BJ (cell line): ENCODE data around the gene NTSR1. TPM values are rescaled to one million over a fixed set of nuclear protein-coding genes. Genes with fewer than 3 reads are reported as not detected.

ENCODE experiments used
- CTCF ChIA-PET: fragments of 350-600 bp; formaldehyde crosslinking; extraction: SDS; loops from one replicate; lab custom pipeline; 2021; ENCODE audit warnings: antibody characterized with exemption, inconsistent platforms; lab: Yijun Ruan, JAX
- POLR2A ChIA-PET: fragments of 300-600 bp; sonication (Branson Sonifier 250); formaldehyde crosslinking; extraction: SDS; loops from one replicate; lab custom pipeline; 2021; ENCODE audit warnings: antibody characterized with exemption; lab: Charles Lee
- DNase-seq: peaks from one replicate; pipeline ENCODE4 v3.0.0-alpha.2; 2011; ENCODE audit warnings: low read depth
- H3K27me3 ChIP-seq: 2 replicates; pipeline ENCODE4 v1.6.0; 2011; ENCODE audit warnings: low read length; ENCODE audit not compliant: control insufficient read depth, insufficient read depth
- H3K36me3 ChIP-seq: 2 replicates; pipeline ENCODE4 v1.5.1; 2011; ENCODE audit warnings: low read length; ENCODE audit not compliant: control insufficient read depth, insufficient read depth
- H3K4me3 ChIP-seq: 2 replicates; pipeline ENCODE4 v1.5.1; 2011; ENCODE audit warnings: low read depth, mild to moderate bottlenecking, control low read depth, low read length
- polyA plus RNA-seq: library from polyadenylated mRNA; depleted of rRNA; stranded (reverse); fragments of >200 nt; gene quantifications from 2 replicates; pipeline ENCODE4 v1.2.3, GENCODE V29; 2011
- TF ChIP-seq, protein P1 (sequence below): IDR thresholded peaks from 2 replicates; pipeline ENCODE4 v1.5.1; 2011; ENCODE audit warnings: low read depth, mild to moderate bottlenecking, control low read depth, inconsistent platforms, low read length, moderate library complexity; ENCODE audit not compliant: insufficient read depth

The NTSR1 gene
- polyA plus RNA-seq, 1 experiment: 0.05 TPM

DNA sequence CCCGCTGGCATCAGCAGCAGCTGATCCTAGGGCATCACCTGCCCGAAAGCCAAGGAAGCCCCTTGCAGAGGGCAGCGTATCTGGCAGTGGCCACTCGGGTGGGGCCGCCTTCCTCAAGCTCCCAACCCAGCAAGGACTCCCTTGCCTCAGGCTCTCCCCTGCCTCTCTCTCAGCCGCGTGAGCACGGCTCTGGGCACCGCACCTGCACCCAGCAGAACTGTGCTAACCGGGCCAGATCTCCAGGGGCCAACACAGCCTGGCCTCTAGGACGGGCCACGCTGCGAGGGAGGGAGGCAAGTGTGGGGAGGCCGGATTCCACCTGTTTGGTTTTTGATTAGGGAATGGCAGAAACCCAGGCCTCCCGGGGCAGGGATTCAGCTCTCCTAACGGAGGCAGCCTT, 75.9 kb downstream of the NTSR1 start:
- POLR2A ChIA-PET: no interaction called here
- CTCF ChIA-PET: no interaction called here
- Histone ChIP-seq H3K27me3 (no peaks in the 10 kb centered on the region; the same call in 1 of the 2 replicates), H3K36me3 (no peaks in the 10 kb centered on the region), H3K4me3 (no peak overlapping the region)
- TF ChIP-seq, protein P1, sequence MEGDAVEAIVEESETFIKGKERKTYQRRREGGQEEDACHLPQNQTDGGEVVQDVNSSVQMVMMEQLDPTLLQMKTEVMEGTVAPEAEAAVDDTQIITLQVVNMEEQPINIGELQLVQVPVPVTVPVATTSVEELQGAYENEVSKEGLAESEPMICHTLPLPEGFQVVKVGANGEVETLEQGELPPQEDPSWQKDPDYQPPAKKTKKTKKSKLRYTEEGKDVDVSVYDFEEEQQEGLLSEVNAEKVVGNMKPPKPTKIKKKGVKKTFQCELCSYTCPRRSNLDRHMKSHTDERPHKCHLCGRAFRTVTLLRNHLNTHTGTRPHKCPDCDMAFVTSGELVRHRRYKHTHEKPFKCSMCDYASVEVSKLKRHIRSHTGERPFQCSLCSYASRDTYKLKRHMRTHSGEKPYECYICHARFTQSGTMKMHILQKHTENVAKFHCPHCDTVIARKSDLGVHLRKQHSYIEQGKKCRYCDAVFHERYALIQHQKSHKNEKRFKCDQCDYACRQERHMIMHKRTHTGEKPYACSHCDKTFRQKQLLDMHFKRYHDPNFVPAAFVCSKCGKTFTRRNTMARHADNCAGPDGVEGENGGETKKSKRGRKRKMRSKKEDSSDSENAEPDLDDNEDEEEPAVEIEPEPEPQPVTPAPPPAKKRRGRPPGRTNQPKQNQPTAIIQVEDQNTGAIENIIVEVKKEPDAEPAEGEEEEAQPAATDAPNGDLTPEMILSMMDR: no peak
- no peak for DNase-seq

DNA sequence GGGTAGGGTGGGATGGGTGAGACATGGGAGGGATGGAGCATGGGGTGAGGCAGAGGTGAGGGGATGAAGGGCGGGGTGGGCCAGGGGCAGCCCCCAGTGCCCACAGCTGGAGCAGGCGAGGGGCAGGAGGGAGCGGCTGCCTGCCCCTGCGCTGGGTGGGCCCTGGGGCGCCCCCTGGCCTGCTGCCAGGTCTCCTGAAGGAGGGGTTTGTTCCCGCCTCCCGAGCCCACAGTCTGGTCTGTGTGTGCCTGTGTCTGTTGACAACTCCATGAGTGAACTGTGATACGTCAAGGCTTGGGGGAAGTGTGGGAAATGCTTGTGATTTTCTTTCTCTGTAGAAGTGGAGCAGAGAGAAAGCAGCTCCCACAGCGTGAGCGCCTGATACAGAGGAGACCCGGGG, 76.8 kb downstream of the NTSR1 start:
- POLR2A ChIA-PET: no interaction called here
- DNase-seq: no peak
- CTCF ChIA-PET: interaction anchor here (1.1 to 1.3 kb wide), 2 partner anchors 116 to 286 kb away, joined by 3 to 4 read pairs; no protein-coding TSS in a partner anchor
- Histone ChIP-seq H3K27me3 (no peaks in the 10 kb centered on the region; the same call in 1 of the 2 replicates), H3K36me3 (no peaks in the 10 kb centered on the region), H3K4me3 (no peak overlapping the region)
- TF ChIP-seq, protein P1: no peak

DNA sequence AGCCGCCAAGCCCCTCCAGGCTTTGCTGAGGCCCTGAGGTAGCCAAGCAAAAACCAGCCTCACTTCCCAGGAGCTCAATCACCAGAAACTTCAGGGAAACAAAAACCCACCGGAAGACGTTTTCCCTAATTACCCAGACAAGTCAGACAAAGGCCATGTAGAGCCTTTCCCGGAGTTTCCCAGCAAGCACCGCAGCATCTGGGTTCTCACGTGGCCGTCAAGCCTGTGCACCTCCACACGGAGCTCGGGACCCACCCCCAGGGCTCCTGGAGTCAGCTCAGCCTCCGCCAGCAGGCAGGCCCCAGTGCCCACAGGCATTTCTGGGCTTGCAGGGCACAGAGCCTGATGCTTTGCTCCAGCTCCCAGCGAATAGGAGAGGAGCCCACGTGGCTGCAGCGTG, 77.5 kb downstream of the NTSR1 start:
- ChIA-PET POLR2A (no interaction called here), CTCF (interaction anchor here (1.1 to 1.3 kb wide), 3 partner anchors 13 to 287 kb away, joined by 3 to 4 read pairs (median 4); no protein-coding TSS in a partner anchor)
- DNase-seq: no peak
- TF ChIP-seq, protein P1: no peak
- Histone ChIP-seq H3K4me3 (no peak overlapping the region), H3K36me3 (no peaks in the 10 kb centered on the region), H3K27me3 (no peaks in the 10 kb centered on the region; the same call in 1 of the 2 replicates)

DNA sequence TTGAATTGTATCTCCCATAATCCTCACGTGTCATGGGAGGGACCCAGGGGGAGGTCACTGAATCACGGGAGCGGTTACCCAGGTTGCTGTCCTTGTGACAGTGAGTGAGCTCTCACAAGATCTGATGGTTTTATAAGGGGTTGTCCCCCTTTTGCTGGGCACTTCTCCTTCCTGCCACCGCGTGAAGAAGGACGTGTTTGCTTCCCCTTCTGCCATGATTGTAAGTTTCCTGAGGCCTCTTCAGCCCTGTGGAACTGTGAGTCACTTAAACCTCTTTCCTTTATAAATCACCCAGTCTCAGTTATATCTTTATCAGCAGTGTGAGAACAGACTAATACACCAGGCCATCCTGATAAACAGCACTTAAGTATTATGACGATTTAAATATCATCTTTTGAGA, 78.7 kb downstream of the NTSR1 start:
- Histone ChIP-seq H3K4me3 (no peak overlapping the region), H3K36me3 (no peaks in the 10 kb centered on the region), H3K27me3 (no peaks in the 10 kb centered on the region; the same call in 1 of the 2 replicates)
- CTCF ChIA-PET: interaction anchor here (1.0 kb wide), 1 partner anchor 120 kb away, joined by 4 read pairs; no protein-coding TSS in a partner anchor
- POLR2A ChIA-PET: no interaction called here
- TF ChIP-seq, protein P1: no peak
- DNase-seq: no peak

DNA sequence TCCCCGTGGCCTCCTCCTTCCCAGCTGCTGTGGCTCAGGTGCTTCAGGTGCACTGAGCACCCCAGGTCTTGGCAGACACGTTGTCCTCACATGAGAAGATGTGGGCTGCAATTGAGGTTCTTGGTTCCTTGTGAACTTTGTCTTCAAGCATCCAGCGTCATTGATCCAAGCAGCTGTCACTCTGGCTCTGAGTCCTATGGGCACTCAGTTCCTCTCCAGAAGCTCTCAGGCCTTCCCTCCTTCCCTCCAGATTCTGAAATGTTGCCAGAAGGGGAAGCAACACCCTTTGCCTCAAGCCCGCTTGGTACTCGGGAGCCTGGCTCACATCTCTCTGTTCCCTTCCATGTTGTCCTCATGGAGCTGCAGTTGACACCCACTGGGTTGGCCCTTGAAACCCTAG, 79.2 kb downstream of the NTSR1 start:
- ChIA-PET CTCF (interaction anchor here (1.0 to 1.5 kb wide), 3 partner anchors 118 to 289 kb away, joined by 3 to 4 read pairs (median 4); no protein-coding TSS in a partner anchor), POLR2A (no interaction called here)
- TF ChIP-seq, protein P1: no peak
- Histone ChIP-seq H3K27me3 (no peaks in the 10 kb centered on the region; the same call in 1 of the 2 replicates), H3K36me3 (no peaks in the 10 kb centered on the region), H3K4me3 (no peak overlapping the region)
- DNase-seq: no peak
